HFF-Myc (cell line): ENCODE measurements around the gene VWF.
"Not testable (repeated sequence)": the region's sequence is repeated elsewhere in the genome, so short reads cannot be mapped to it uniquely, and the experiment has no call there.

Source experiments
- DNase-seq: peaks from one replicate; pipeline ENCODE4 v3.0.0-alpha.2; 2011; ENCODE audit warnings: low read depth; ENCODE audit errors: extremely low read depth
- H3K4me3 ChIP-seq: replicated peaks from 2 replicates; pipeline ENCODE4 v1.5.1; 2011; ENCODE audit warnings: low read depth, mild to moderate bottlenecking, control low read depth, low read length
- TF ChIP-seq, protein P1 (sequence below): IDR thresholded peaks from 2 replicates; pipeline ENCODE4 v1.5.1; 2012; ENCODE audit warnings: mild to moderate bottlenecking, low read depth, low read length, control low read depth; ENCODE audit errors: missing control alignments

Gene VWF

DNA sequence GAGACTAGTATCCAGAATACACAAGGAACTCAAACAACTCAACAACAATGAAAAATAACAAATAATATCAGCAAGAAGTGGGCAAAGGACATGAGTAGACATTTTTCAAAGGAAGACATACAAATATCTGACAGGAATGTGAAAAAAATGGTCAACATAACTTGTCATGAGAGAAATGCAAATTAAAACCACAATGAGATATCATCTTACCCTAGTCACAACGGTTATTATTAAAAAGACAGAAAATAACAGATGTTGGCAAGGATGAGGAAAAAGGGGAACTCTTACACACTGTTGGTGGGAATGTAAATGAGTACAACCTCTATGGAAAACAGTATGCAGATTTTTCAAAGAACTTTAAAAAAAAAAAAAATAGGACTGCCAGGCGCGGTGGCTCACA is 20.4 kb downstream of the VWF start:
- DNase-seq, result no peak
- no peak overlapping the region for H3K4me3 ChIP-seq
- TF ChIP-seq, protein P1, sequence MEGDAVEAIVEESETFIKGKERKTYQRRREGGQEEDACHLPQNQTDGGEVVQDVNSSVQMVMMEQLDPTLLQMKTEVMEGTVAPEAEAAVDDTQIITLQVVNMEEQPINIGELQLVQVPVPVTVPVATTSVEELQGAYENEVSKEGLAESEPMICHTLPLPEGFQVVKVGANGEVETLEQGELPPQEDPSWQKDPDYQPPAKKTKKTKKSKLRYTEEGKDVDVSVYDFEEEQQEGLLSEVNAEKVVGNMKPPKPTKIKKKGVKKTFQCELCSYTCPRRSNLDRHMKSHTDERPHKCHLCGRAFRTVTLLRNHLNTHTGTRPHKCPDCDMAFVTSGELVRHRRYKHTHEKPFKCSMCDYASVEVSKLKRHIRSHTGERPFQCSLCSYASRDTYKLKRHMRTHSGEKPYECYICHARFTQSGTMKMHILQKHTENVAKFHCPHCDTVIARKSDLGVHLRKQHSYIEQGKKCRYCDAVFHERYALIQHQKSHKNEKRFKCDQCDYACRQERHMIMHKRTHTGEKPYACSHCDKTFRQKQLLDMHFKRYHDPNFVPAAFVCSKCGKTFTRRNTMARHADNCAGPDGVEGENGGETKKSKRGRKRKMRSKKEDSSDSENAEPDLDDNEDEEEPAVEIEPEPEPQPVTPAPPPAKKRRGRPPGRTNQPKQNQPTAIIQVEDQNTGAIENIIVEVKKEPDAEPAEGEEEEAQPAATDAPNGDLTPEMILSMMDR, result no peak

- H3K4me3 ChIP-seq, DNase-seq: not testable (repeated sequence)
Measured at GRCh38 chr12:6102021-6102420, 22.4 kb downstream of the VWF start.

DNA sequence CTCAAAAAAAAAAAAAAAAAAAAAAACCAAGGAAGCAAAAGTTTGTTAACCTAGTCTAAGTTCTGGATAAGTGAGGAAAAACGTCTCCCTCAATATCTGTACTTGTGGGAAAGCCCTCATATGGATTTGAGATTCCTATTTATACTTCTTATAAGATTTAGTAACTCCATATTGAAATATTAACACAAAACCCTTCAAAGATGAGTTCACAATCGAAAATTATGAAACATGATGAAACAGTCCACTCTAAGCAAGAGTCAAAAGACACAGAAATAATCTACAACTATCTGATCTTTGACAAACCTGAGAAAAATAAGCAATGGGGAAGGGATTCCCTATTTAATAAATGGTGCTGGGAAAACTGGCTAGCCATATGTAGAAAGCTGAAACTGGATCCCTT is 25.2 kb downstream of the VWF start:
- DNase-seq, result no peak
- TF ChIP-seq, protein P1, result no peak
- no peak overlapping the region for H3K4me3 ChIP-seq

GRCh38 chr12:6097411-6097810 is 27.1 kb downstream of the VWF start:
- H3K4me3 ChIP-seq, result no peak overlapping the region
- TF ChIP-seq, protein P1, result no peak
- peak; percentile 24 for DNase-seq

- no peak for DNase-seq
- TF ChIP-seq, protein P1, result no peak
- H3K4me3 ChIP-seq, result no peak overlapping the region
Measured at GRCh38 chr12:6096527-6096926, 27.9 kb downstream of the VWF start.

DNA sequence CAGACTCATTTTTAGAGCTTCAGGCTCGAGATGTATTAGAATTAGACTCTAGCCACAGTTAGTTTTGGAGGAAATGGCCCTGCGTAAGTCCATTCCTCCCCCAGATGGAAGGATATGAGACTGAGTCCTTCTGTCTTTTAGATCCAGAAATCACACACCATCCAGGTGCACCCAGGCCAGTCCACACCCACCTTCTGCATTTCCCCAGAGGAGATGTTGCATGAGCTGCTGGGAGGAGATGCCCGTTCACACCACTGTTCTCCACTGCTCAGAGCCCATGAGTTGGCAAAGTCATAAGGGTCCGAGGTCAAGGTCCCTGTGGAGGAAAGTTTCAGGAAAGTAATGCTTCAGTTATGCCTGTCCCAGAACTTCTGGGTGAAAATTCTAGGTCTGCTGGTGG is 29.2 kb downstream of the VWF start:
- TF ChIP-seq, protein P1, result no peak
- no peak for DNase-seq
- no peak overlapping the region for H3K4me3 ChIP-seq

- DNase-seq, result no peak
- H3K4me3 ChIP-seq, result no peak overlapping the region
- TF ChIP-seq, protein P1, result no peak
Measured at GRCh38 chr12:6093764-6094163, 30.7 kb downstream of the VWF start.
